ENCODE data around the gene AKAP9.
A peak's percentile ranks its signal among the peaks of the same experiment; 100 is the strongest.
"Not testable (repeated sequence)": the region's sequence is repeated elsewhere in the genome, so short reads cannot be mapped to it uniquely, and the experiment has no call there.

AKAP9 gene

GRCh38 chr7:91940572-91941341, at the start of gene AKAP9:
AKAP9 (plus strand) TSS chr7:91940862; CDS start chr7:91941100, 238 bp downstream.
- Mint-ChIP-seq H3K36me3 (peaks cover 2% of the 10 kb centered on the region), H3K27me3 (no peaks in the 10 kb centered on the region), H3K4me3 (peak within 1 kb of the TSS; percentile 96), H3K9me3 (ENCODE audit: low read depth) (no peaks in the 10 kb centered on the region), H3K4me1 (ENCODE audit: low read depth) (peaks cover 42% of the 10 kb centered on the region), H3K27ac (peak within 1 kb of the TSS; percentile 93)

GRCh38 chr7:91892099-91892705, 48.5 kb upstream of the AKAP9 start:
- H3K27ac Mint-ChIP-seq = no peak overlapping the region
- H3K36me3 Mint-ChIP-seq = no peaks in the 10 kb centered on the region

GRCh38 chr7:91892821-91893340, 47.8 kb upstream of the AKAP9 start:
- Mint-ChIP-seq H3K27ac (no peak overlapping the region), H3K27me3 (peaks cover 5% of the 10 kb centered on the region), H3K4me1 (ENCODE audit: low read depth) (no peaks in the 10 kb centered on the region), H3K36me3 (no peaks in the 10 kb centered on the region), H3K9me3 (ENCODE audit: low read depth) (no peaks in the 10 kb centered on the region), H3K4me3 (no peak overlapping the region)

More at GRCh38 chr7:91892099-91892705, 48.5 kb upstream of the AKAP9 start:
- H3K4me3 Mint-ChIP-seq = no peak overlapping the region
- H3K27me3 Mint-ChIP-seq = peaks cover 5% of the 10 kb centered on the region
- no peaks in the 10 kb centered on the region for H3K4me1 Mint-ChIP-seq (ENCODE audit: low read depth)
- no peaks in the 10 kb centered on the region for H3K9me3 Mint-ChIP-seq (ENCODE audit: low read depth)

GRCh38 chr7:91893699-91894098, 47.0 kb upstream of the AKAP9 start:
- not testable (repeated sequence) for H3K36me3 Mint-ChIP-seq; H3K27me3 Mint-ChIP-seq; H3K4me1 Mint-ChIP-seq (ENCODE audit: low read depth); H3K9me3 Mint-ChIP-seq (ENCODE audit: low read depth); H3K27ac Mint-ChIP-seq; H3K4me3 Mint-ChIP-seq

GRCh38 chr7:91894781-91895480, 45.7 kb upstream of the AKAP9 start:
- H3K9me3 Mint-ChIP-seq (ENCODE audit: low read depth) = no peaks in the 10 kb centered on the region
- H3K4me3 Mint-ChIP-seq = no peak overlapping the region
- H3K36me3 Mint-ChIP-seq = no peaks in the 10 kb centered on the region
- H3K27me3 Mint-ChIP-seq = peaks cover 5% of the 10 kb centered on the region
- no peaks in the 10 kb centered on the region for H3K4me1 Mint-ChIP-seq (ENCODE audit: low read depth)
- no peak overlapping the region for H3K27ac Mint-ChIP-seq

- Mint-ChIP-seq H3K27me3 (peaks cover 4% of the 10 kb centered on the region), H3K4me3 (no peak overlapping the region), H3K27ac (no peak overlapping the region), H3K4me1 (ENCODE audit: low read depth) (no peaks in the 10 kb centered on the region), H3K36me3 (no peaks in the 10 kb centered on the region), H3K9me3 (ENCODE audit: low read depth) (no peaks in the 10 kb centered on the region)
These were observed 42.2 kb upstream of the AKAP9 start for GRCh38 chr7:91898240-91898992.

- Mint-ChIP-seq H3K4me1 (ENCODE audit: low read depth) (no peaks in the 10 kb centered on the region), H3K4me3 (no peak overlapping the region), H3K36me3 (no peaks in the 10 kb centered on the region), H3K27me3 (peaks cover 4% of the 10 kb centered on the region), H3K27ac (no peak overlapping the region), H3K9me3 (ENCODE audit: low read depth) (no peaks in the 10 kb centered on the region)
These were observed 41.1 kb upstream of the AKAP9 start for GRCh38 chr7:91899563-91899962.

- Mint-ChIP-seq H3K27ac (no peak overlapping the region), H3K4me1 (ENCODE audit: low read depth) (no peaks in the 10 kb centered on the region), H3K36me3 (no peaks in the 10 kb centered on the region), H3K27me3 (peaks cover 6% of the 10 kb centered on the region), H3K9me3 (ENCODE audit: low read depth) (no peaks in the 10 kb centered on the region), H3K4me3 (no peak overlapping the region)
These were observed 30.5 kb upstream of the AKAP9 start for GRCh38 chr7:91910171-91910570.

GRCh38 chr7:91911121-91911520, 29.5 kb upstream of the AKAP9 start:
- H3K27me3 Mint-ChIP-seq = peaks cover 6% of the 10 kb centered on the region
- H3K4me1 Mint-ChIP-seq (ENCODE audit: low read depth) = no peaks in the 10 kb centered on the region
- no peaks in the 10 kb centered on the region for H3K36me3 Mint-ChIP-seq
- no peaks in the 10 kb centered on the region for H3K9me3 Mint-ChIP-seq (ENCODE audit: low read depth)
- no peak overlapping the region for H3K27ac Mint-ChIP-seq
- no peak overlapping the region for H3K4me3 Mint-ChIP-seq

GRCh38 chr7:91912494-91912893, 28.2 kb upstream of the AKAP9 start:
- no peak overlapping the region for H3K4me3 Mint-ChIP-seq
- H3K4me1 Mint-ChIP-seq (ENCODE audit: low read depth) = no peaks in the 10 kb centered on the region
- no peaks in the 10 kb centered on the region for H3K36me3 Mint-ChIP-seq
- H3K27me3 Mint-ChIP-seq = peaks cover 6% of the 10 kb centered on the region
- H3K27ac Mint-ChIP-seq = no peak overlapping the region
- H3K9me3 Mint-ChIP-seq (ENCODE audit: low read depth) = no peaks in the 10 kb centered on the region

GRCh38 chr7:91913612-91914011, 27.1 kb upstream of the AKAP9 start:
- H3K36me3 Mint-ChIP-seq = no peaks in the 10 kb centered on the region

GRCh38 chr7:91915401-91916050, 25.1 kb upstream of the AKAP9 start:
- H3K4me1 Mint-ChIP-seq (ENCODE audit: low read depth) = no peaks in the 10 kb centered on the region
- no peak overlapping the region for H3K4me3 Mint-ChIP-seq
- H3K27me3 Mint-ChIP-seq = peaks cover 8% of the 10 kb centered on the region
- H3K27ac Mint-ChIP-seq = no peak overlapping the region
- H3K9me3 Mint-ChIP-seq (ENCODE audit: low read depth) = no peaks in the 10 kb centered on the region
- no peaks in the 10 kb centered on the region for H3K36me3 Mint-ChIP-seq

More at GRCh38 chr7:91913612-91914011, 27.1 kb upstream of the AKAP9 start:
- H3K4me1 Mint-ChIP-seq (ENCODE audit: low read depth) = no peaks in the 10 kb centered on the region
- no peaks in the 10 kb centered on the region for H3K9me3 Mint-ChIP-seq (ENCODE audit: low read depth)
- H3K4me3 Mint-ChIP-seq = no peak overlapping the region
- peaks cover 9% of the 10 kb centered on the region for H3K27me3 Mint-ChIP-seq
- H3K27ac Mint-ChIP-seq = no peak overlapping the region

- Mint-ChIP-seq H3K4me1 (ENCODE audit: low read depth) (no peaks in the 10 kb centered on the region), H3K4me3 (no peak overlapping the region), H3K27me3 (peaks cover 8% of the 10 kb centered on the region), H3K36me3 (no peaks in the 10 kb centered on the region), H3K27ac (no peak overlapping the region), H3K9me3 (ENCODE audit: low read depth) (no peaks in the 10 kb centered on the region)
These were observed 24.6 kb upstream of the AKAP9 start for GRCh38 chr7:91916051-91916440.

- Mint-ChIP-seq H3K27ac (no peak overlapping the region), H3K4me3 (no peak overlapping the region), H3K36me3 (no peaks in the 10 kb centered on the region), H3K27me3 (peaks cover 8% of the 10 kb centered on the region), H3K9me3 (ENCODE audit: low read depth) (no peaks in the 10 kb centered on the region), H3K4me1 (ENCODE audit: low read depth) (no peaks in the 10 kb centered on the region)
These were observed 22.3 kb upstream of the AKAP9 start for GRCh38 chr7:91918356-91918755.

Measured in activated naive CD8-positive, alpha-beta T cell (primary cell).